Sigmoid colon (tissue), 4 donors: ENCODE results near the gene MAMDC2.

ENCODE experiments used
- EP300 ChIP-seq, 4 donors: sonication (generic); formaldehyde crosslinking; IDR thresholded peaks; one replicate each; pipeline ENCODE4 v1.6.1; 2017; ENCODE audit warnings: antibody characterized with exemption in 4 of 4
- POLR2A ChIP-seq, 2 donors: fragments of 450-650 bp; IDR thresholded peaks; one replicate each; pipeline ENCODE4 v1.6.1; 2016; ENCODE audit warnings: antibody characterized with exemption in 2 of 2, mild to moderate bottlenecking in 2 of 2, moderate library complexity in 2 of 2
- POLR2AphosphoS5 ChIP-seq, 4 donors: sonication (generic); formaldehyde crosslinking; IDR thresholded peaks; one replicate each; pipeline ENCODE4 v1.6.1; 2017; ENCODE audit warnings: antibody characterized with exemption in 4 of 4
- TF ChIP-seq, protein P1 (sequence below), 4 experiments: fragments of 450-650 bp in 3 of 4; fragments of 200-600 bp in 1 of 4; IDR thresholded peaks; one replicate each; pipeline ENCODE4 v1.5.1; 2016 to 2019; ENCODE audit warnings: antibody characterized with exemption in 4 of 4, mild to moderate bottlenecking in 3 of 4, moderate library complexity in 2 of 4

DNA sequence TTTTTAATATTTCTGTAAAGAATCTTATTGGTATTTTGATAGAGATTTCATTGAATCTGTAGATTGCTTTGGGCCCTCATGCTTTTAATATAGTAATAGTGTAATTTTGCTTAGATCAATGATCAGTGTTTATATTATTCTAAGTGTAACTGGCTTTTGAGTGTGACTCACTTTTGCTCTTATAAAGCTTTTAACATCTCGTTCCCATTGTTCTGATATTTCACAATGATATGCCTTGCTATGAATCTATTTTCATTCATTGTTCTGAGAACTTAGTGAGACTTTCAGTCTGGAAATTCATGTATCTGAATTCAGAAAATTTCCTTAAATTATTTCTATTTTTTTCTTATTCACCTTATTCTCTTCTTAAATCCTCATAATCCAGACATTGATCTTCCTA is 13.5 kb upstream of the MAMDC2 start:
- TF ChIP-seq, protein P1, sequence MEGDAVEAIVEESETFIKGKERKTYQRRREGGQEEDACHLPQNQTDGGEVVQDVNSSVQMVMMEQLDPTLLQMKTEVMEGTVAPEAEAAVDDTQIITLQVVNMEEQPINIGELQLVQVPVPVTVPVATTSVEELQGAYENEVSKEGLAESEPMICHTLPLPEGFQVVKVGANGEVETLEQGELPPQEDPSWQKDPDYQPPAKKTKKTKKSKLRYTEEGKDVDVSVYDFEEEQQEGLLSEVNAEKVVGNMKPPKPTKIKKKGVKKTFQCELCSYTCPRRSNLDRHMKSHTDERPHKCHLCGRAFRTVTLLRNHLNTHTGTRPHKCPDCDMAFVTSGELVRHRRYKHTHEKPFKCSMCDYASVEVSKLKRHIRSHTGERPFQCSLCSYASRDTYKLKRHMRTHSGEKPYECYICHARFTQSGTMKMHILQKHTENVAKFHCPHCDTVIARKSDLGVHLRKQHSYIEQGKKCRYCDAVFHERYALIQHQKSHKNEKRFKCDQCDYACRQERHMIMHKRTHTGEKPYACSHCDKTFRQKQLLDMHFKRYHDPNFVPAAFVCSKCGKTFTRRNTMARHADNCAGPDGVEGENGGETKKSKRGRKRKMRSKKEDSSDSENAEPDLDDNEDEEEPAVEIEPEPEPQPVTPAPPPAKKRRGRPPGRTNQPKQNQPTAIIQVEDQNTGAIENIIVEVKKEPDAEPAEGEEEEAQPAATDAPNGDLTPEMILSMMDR (IDR thresholded peaks at IDR 0.05) = no peak
- no peak for TF ChIP-seq EP300 (IDR thresholded peaks at IDR 0.05)
- TF ChIP-seq POLR2A (IDR thresholded peaks at IDR 0.05) = no peak
- no peak for TF ChIP-seq POLR2AphosphoS5 (IDR thresholded peaks at IDR 0.05)
